ENCODE measurements around the gene CCDC158.
A peak's percentile ranks its signal among the peaks of the same experiment; 100 is the strongest.
"Not testable (repeated sequence)": the region's sequence is repeated elsewhere in the genome, so short reads cannot be mapped to it uniquely, and the experiment has no call there.

Gene CCDC158

GRCh38 chr4:76429636-76430035 is 8.7 kb upstream of the CCDC158 start:
- DNase-seq: no peak

- DNase-seq: no peak
Observed at GRCh38 chr4:76426272-76426671, 5.3 kb upstream of the CCDC158 start.

- not testable (repeated sequence) for DNase-seq
Observed at GRCh38 chr4:76423159-76423558, 2.2 kb upstream of the CCDC158 start.

GRCh38 chr4:76420188-76420761 is 666 bp downstream of the CCDC158 start:
- DNase-seq: no peak

DNA sequence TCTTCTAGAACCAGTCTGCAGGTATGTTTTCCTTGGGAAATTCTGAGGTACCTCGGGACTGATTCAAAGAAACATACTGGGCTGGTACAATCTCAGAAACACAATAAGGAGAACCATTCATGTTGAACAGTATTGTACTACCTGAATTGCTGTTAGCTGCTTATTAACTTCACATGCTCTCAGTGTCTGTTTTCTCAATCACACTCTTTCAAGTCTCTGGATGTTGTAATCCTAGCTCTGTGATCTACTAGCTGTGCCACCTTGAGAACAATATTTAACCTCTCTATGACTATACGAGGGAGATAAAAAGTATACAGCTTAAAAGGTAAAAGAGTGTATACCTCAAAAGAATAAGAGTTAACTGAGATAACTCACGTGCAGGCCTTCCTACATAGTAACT is 10.3 kb downstream of the CCDC158 start:
- DNase-seq: no peak

- DNase-seq: no peak
Observed at GRCh38 chr4:76407440-76408119, 13.4 kb downstream of the CCDC158 start.

- DNase-seq: no peak
Observed at GRCh38 chr4:76406081-76406480, 14.9 kb downstream of the CCDC158 start.

DNA sequence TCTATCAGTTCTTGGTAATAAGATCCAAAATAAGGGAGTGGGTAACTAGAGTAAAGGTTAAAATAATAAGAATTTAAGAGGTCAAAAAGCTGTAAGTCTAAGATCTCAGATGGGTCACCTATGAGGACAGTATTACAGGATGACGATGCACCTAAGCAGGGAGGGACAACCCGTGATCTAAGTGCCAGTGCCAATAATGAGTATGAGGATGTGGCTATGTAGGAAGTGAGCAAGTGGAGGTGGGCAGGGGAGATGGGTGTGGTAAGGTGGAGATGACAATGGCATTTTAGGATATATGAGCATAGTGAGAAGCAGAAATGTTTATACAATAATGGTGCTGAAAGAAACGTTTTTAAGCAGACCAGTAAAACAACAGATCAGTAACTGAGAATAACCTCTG is 19.3 kb downstream of the CCDC158 start:
- DNase-seq: no peak

DNA sequence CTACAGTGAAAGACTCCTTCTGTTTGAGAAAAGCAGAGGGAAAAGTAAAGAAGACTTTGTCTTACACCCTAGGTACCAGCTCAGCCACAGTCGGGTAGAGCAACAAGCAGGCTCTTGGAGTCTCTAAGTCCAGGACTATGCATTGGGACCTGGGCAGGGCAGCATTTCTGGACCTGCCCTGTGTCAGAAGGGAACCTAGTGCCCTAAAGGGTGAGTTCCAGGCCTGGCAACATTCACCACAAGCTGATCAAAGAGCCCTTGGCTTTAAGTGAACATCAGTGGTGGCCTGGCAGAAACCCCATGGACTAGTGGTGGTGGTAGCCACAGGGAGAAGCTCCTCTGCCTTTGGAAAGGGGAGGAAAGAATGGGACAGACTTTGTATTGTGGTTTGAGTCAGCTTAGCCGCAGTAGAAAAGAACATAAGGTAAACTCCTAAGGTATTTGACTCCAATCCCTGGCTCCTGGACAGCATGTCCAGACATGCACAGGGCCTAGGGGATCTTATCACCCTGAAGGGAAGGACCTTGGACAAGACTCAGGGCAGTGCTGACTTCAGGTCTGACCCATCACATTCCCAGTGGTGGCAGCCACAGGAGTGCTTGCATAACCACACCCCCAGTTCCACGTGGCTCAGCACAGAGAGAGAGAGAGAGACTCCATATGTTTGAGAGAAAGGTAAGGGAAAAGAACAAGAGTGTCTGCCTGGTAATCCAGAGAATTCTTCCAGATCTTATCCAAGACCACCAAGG is 32.6 kb downstream of the CCDC158 start:
- no peak for DNase-seq

- no peak for DNase-seq
Observed at GRCh38 chr4:76386566-76387305, 34.2 kb downstream of the CCDC158 start.

GRCh38 chr4:76385974-76386373 is 35.0 kb downstream of the CCDC158 start:
- DNase-seq: no peak

DNA sequence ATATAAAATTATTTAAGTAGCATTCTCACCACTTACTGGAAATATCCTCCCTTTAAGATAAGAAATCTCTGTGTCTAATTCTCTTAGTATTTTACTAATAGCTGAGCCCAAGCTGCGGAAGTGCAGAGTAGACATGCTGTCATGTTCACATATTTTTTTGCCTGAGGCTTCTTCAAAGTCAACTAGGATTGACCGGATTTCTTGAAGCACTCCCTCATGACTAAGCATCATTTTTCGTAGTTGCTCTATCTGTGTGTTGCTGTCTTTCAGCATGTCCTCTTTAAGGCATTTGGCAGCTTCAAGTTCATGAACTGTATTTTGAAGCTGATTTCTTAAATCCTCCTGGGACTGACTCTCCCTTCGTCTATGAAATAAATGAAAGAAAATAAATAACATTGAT is 36.9 kb downstream of the CCDC158 start:
- DNase-seq: no peak

DNA sequence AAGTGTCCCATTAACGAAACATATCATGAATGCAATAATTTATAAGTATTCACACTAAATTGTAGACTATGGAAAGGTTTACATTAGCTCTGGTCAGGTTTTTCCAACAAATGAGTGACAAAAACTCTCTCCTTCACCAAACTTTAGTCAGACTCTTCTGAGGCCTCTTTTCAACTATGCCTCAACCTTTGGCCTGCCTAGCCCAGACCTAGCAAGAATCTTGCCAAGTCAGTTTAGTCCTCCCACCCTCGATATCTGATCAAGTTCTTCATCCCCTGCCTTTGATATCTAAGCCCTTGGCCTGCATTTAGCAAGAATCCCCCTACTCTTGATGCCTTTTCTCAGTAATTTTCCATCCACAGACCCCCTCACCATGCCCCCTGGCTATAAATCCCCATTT is 37.9 kb downstream of the CCDC158 start:
- DNase-seq: no peak

DNA sequence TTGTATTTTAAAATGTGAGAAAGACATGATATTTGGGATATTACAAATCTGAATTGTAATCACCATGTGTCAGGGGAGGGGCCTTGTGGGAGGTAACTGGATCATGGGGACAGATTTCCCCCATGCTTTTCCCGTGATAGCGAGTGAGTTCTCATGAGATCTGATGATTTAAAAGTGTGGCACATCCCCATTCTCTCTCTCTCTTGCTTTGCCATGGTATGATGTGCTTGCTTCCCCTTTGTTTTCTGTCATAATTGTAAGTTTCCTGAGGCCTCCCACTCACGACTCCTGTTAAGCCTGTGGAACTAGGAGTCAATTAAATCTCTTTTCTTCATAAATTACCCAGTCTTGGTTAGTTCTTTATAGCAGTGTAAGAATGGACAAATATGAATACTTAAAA is 39.0 kb downstream of the CCDC158 start:
- DNase-seq: no peak

- no peak for DNase-seq
Observed at GRCh38 chr4:76380561-76380960, 40.4 kb downstream of the CCDC158 start.

- DNase-seq: peak; percentile 25
Observed at GRCh38 chr4:76377911-76378310, 43.0 kb downstream of the CCDC158 start.

DNA sequence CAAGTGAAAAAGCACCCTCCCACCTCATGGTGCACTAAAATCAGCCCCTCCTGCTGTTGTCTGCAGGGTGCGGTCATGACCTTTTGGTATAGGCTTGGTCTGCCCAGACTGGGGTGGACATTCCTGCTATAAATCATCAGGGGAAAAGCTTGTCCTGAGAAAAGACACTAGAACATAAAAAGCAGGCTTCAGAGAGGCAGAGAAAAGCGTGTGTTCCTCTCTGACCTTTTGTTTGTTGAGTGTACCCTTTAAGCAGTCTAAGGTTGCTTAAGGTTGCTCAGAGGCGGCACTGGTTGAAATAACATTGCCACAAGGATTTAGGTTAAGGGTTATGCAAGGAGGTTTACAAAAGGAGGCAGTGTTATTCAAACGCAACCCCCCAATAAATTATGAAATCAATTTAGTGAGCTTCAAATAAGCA is 43.5 kb downstream of the CCDC158 start:
- DNase-seq: no peak

DNA sequence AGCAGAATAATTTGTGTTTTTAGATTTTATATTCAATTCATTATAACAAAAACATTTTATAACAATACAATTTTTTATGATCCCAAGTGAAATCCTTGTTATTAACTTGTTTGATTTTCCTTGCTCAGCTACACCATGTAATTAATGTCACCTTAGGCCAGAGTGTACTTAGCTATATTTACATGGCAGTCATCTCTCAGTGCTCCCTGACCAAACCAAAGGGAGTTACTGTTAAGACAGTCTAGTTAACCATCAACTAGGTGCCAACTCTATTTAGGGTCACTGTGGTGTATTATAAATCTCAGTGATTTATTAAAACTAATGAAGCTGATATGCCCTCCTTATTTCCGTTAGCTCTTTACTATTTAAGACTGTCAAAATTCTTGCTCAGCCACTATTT is 44.4 kb downstream of the CCDC158 start:
- DNase-seq: no peak

DNA sequence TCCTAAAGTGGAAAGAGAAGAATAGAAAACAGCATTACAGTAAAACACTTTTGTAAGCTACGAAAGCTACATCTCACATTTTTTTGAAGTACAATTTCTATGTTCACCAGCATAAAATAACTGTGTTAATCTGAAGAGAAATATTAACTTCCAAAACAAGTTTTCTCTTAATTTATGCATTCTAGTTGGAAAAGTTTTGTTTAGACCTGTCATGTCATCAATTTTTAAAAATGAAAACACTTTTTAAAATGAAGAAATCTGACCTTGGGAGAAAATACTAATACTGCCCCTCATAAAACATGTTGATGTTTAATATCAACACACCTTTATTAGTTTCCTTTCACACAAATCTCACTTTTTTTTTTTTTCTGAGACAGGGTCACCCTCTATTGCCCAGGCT is 45.2 kb downstream of the CCDC158 start:
- DNase-seq: no peak

DNA sequence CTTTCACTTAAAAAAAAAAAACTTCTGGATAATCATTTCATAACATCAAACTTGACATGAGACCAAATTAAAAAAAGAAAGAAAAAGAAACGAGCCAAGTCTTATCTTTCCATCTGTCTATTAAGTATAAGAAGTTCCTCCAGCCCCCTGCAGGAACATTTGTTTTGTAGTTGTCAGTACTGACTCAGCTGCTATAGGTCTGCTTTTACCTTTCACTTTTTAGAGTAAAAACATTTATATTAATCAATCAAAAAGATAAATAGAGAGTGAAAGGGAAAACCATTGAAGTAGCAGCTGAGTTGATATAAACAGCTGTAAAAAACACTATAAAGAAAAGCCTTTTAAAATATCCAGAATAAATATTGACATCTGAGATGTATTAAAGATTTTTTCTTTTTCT is 46.1 kb downstream of the CCDC158 start:
- DNase-seq: no peak

GRCh38 chr4:76373919-76374552 is 46.9 kb downstream of the CCDC158 start:
- no peak for DNase-seq

DNA sequence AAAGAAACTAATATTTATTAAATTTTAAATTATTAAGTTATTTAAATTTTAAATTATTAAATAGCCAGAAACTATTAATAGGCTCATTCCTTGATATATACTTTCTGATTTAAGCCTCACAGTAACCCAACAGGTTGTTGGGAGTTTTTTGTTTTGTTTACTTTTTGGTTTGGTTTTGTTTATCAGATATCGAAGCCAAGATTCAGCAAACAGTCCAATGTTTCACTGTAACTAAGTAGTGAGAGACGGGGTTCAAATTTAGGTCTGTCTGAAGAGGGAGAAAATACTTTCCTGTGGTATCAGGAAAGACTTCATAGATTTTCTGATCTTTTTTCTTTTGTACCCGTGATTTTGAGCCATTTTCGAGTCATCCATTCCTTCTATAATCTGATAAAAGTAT is 54.2 kb downstream of the CCDC158 start:
- no peak for DNase-seq

DNA sequence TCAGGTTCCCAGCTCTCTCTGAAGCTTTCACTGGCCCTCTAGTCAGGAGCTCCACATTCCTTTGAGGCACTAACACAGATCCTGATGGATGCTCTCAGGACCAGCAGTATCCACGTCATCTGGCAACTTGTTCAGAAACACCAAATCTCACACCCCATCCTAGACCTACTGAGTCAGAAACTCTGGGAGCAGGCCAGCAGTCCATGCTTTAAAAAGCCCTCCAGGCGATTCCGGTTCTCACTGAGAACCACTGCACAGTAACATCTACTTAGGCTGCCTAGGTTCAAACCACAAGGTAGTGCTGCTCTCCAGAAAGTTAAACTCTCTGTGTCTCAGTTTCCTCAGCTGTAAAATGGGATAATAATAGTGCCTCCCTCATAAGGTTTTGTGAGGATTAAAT is 55.3 kb downstream of the CCDC158 start:
- DNase-seq: peak; percentile 4
